HepG2 (cell line): ENCODE measurements around the gene CCNB1IP1. TPM values are rescaled to one million over a fixed set of nuclear protein-coding genes. Genes with fewer than 3 reads are reported as not detected.

Experiments used
- ATAC-seq: fragments of 200-7000 bp; cut with Tn5 transposase; 3 replicates; pipeline ENCODE4 v1.9.1; 2020; ENCODE audit warnings: mild to moderate bottlenecking, moderate library complexity
- BruUV-seq: library from RNA; stranded (reverse); fragments of 400-500 nt; replicated peaks from 2 replicates; lab custom pipeline; 2021; lab: Mats Ljungman, UMichigan
- CTCF ChIA-PET: fragments of 300-600 bp; formaldehyde crosslinking; extraction: SDS; loops from one replicate; lab custom pipeline; 2021; ENCODE audit warnings: low total read pairs, inconsistent platforms, low intra/inter-chr PET ratio; lab: Yijun Ruan, JAX
- POLR2A ChIA-PET: fragments of 350-600 bp; sonication (Branson Sonifier 250); formaldehyde crosslinking; loops from one replicate; lab custom pipeline; 2020; ENCODE audit warnings: antibody characterized with exemption, inconsistent platforms; lab: Yijun Ruan, JAX
- DNase-seq: peaks from one replicate; pipeline ENCODE4 v3.0.0-alpha.2; 2015; ENCODE audit warnings: low spot score
- FAIRE-seq: peaks from 3 replicates; lab custom pipeline; 2011; peaks lifted over from hg19 to GRCh38; lab: Jason Lieb, UNC
- H2AFZ ChIP-seq: one replicate; pipeline ENCODE4 v1.6.1; 2011; ENCODE audit warnings: low read length, inconsistent platforms
- H3K27ac ChIP-seq: fragments of 300-600 bp; 3 replicates; pipeline ENCODE4 v1.8.0; 2011; ENCODE audit warnings: mixed run types, mild to moderate bottlenecking, mixed read lengths, low read length, inconsistent platforms; ENCODE audit not compliant: insufficient read depth; ENCODE audit errors: extremely low read length
- H3K27me3 ChIP-seq, 2 experiments: fragments of 200-600 bp in 1 of 2; 2 replicates in 1 of 2; 3 replicates in 1 of 2; pipeline versions ENCODE4 v1.6.0 to v1.8.0; 2011; ENCODE audit warnings: low read length in 2 of 2, mild to moderate bottlenecking in 2 of 2, moderate library complexity in 2 of 2, inconsistent platforms in 1 of 2; ENCODE audit not compliant: insufficient read depth in 2 of 2, control insufficient read depth in 1 of 2
- H3K36me3 ChIP-seq, 2 experiments: fragments of 200-600 bp in 1 of 2; replicated peaks in 1 of 2; 2 replicates in 1 of 2; 3 replicates in 1 of 2; pipeline versions ENCODE4 v1.5.1 to v1.8.0; 2011; ENCODE audit warnings: low read length in 2 of 2, inconsistent platforms in 1 of 2; ENCODE audit not compliant: insufficient read depth in 2 of 2, control insufficient read depth in 1 of 2
- H3K4me1 ChIP-seq: 2 replicates; pipeline ENCODE4 v1.5.1; 2012; ENCODE audit warnings: low read length, inconsistent platforms; ENCODE audit not compliant: insufficient read depth
- H3K4me2 ChIP-seq: 2 replicates; pipeline ENCODE4 v1.6.0; 2011; ENCODE audit warnings: low read depth, low read length, inconsistent platforms
- H3K4me3 ChIP-seq, 3 experiments: fragments of 200-600 bp in 1 of 3; sonication (generic), shearing (Covaris generic) in 1 of 3; replicated peaks in 1 of 3; 2 replicates each; pipeline ENCODE4 v1.5.1; 2011 to 2016; ENCODE audit warnings: low read length in 3 of 3, inconsistent platforms in 2 of 3, low read depth in 2 of 3, mild to moderate bottlenecking in 2 of 3, control low read depth in 1 of 3, mixed read lengths in 1 of 3; ENCODE audit not compliant: insufficient read depth in 1 of 3
- H3K79me2 ChIP-seq: one replicate; pipeline ENCODE4 v1.6.1; 2011; ENCODE audit warnings: low read length, inconsistent platforms; ENCODE audit not compliant: insufficient read depth
- H3K9ac ChIP-seq: 2 replicates; pipeline ENCODE4 v1.6.0; 2011; ENCODE audit warnings: mild to moderate bottlenecking, low read depth, low read length, inconsistent platforms; ENCODE audit not compliant: insufficient read depth
- H3K9me3 ChIP-seq: 2 replicates; pipeline ENCODE4 v1.5.1; 2012; ENCODE audit warnings: mild to moderate bottlenecking, low read length
- H4K20me1 ChIP-seq: 2 replicates; pipeline ENCODE4 v1.6.0; 2011; ENCODE audit warnings: inconsistent platforms, mild to moderate bottlenecking, low read length, moderate library complexity; ENCODE audit not compliant: insufficient read depth
- GLI4 ChIP-seq: sonication (generic); formaldehyde crosslinking; IDR thresholded peaks from 2 replicates; pipeline ENCODE4 v1.5.1; 2020; ENCODE audit warnings: missing genetic modification reagents, mild to moderate bottlenecking, moderate library complexity, borderline replicate concordance
- SAFB2 ChIP-seq: sonication (generic); formaldehyde crosslinking; IDR thresholded peaks from 2 replicates; pipeline ENCODE4 v1.5.1; 2020; ENCODE audit warnings: missing genetic modification reagents, low read depth, mild to moderate bottlenecking, borderline replicate concordance
- SIX4 ChIP-seq: sonication (generic); formaldehyde crosslinking; IDR thresholded peaks from 2 replicates; pipeline ENCODE4 v1.4.0; 2020; ENCODE audit warnings: missing genetic modification reagents
- ZMYM4 ChIP-seq: sonication (generic); formaldehyde crosslinking; IDR thresholded peaks from 2 replicates; pipeline ENCODE4 v1.8.1; 2023; ENCODE audit warnings: mild to moderate bottlenecking, missing genetic modification reagents
- ZNF709 ChIP-seq: sonication (generic); formaldehyde crosslinking; IDR thresholded peaks from 2 replicates; pipeline ENCODE4 v1.5.0; 2020; ENCODE audit warnings: mild to moderate bottlenecking, missing genetic modification reagents
- WGBS: methylation state at CpG from one replicate; pipeline ENCODE4 v1.1.6; 2017; ENCODE audit warnings: low lambda C conversion rate; 5-methylcytosine and 5-hydroxymethylcytosine counted together
- in situ Hi-C: cut with HindIII; loops from 2 replicates; pipeline ENCODE4 v1.10.0; 2017; ENCODE audit warnings: low pct_unique_long_range_greater_than_20kb; ENCODE audit not compliant: extremely low pct_ligation_motif_present
- intact Hi-C: fragments of 100-400 bp; cut with micrococcal nuclease; formaldehyde crosslinking; loops from one replicate; pipeline ENCODE4 v1.10.0; 2022; ENCODE audit not compliant: unreplicated experiment
- polyA plus RNA-seq, 8 experiments: library from polyadenylated mRNA; depleted of rRNA in 3 of 8; stranded (reverse) in 7 of 8; unstranded in 1 of 8; fragments of >200 nt; fragmentation: Illumina TruSeq in 4 of 8; extraction: Trizol in 4 of 8; gene quantifications; 2 replicates each; pipeline versions ENCODE4 v1.2.1 to v1.2.3, GENCODE V29; 2011 to 2016; ENCODE audit warnings: low read depth in 4 of 8, missing spikeins in 1 of 8, mixed read lengths in 1 of 8; ENCODE audit not compliant: insufficient read depth in 1 of 8
- total RNA-seq, 5 experiments: library from RNA; depleted of rRNA; stranded (reverse); fragments of >200 nt; fragmentation: Illumina TruSeq; extraction: Trizol; gene quantifications; 2 replicates each; pipeline ENCODE4 v1.2.3, GENCODE V29; 2016; ENCODE audit warnings: low read depth in 1 of 5
- TF ChIP-seq, protein P1 (sequence below), 2 experiments: fragments of 450-650 bp in 1 of 2; sonication (generic) in 1 of 2; formaldehyde crosslinking in 1 of 2; IDR thresholded peaks; 2 replicates each; pipeline versions ENCODE4 v1.6.1 to v1.8.0; 2016 to 2022; ENCODE audit warnings: antibody characterized with exemption in 1 of 2, mild to moderate bottlenecking in 1 of 2, missing genetic modification reagents in 1 of 2
- TF ChIP-seq, protein P2 (sequence below): sonication (generic); formaldehyde crosslinking; IDR thresholded peaks from 2 replicates; pipeline ENCODE4 v1.4.0; 2020; ENCODE audit warnings: missing genetic modification reagents, borderline replicate concordance

Gene CCNB1IP1
- total and polyA plus RNA-seq, 2 of the 13 experiments (the other 11 are each of a cell fraction or from before 2014, with no cell fraction given) = 98.3 to 125 TPM

GRCh38 chr14:20382526-20382925, 49.4 kb upstream of the CCNB1IP1 start (continued):
- no peak for TF ChIP-seq ZMYM4 (CRISPR knock-in tag)

- ChIA-PET POLR2A (no interaction called here), CTCF (no interaction called here)
- Histone ChIP-seq H3K9me3 (no peaks in the 10 kb centered on the region), H3K9ac (no peak overlapping the region), H3K27me3 (no peaks in the 10 kb centered on the region), H3K4me2 (no peak overlapping the region), H2AFZ (no peak overlapping the region), H3K4me1 (peaks cover 8% of the 10 kb centered on the region), H3K36me3 (peaks cover 24 to 36% of the 10 kb centered on the region in 2 experiments; a peak in 4 of 5 replicates), H3K27ac (no peak overlapping the region), H3K79me2 (no peaks in the 10 kb centered on the region), H3K4me3 (no peak overlapping the region), H4K20me1 (no peaks in the 10 kb centered on the region)
- FAIRE-seq (no peak), ATAC-seq (no peak), DNase-seq (no peak)
- in situ Hi-C loops = no loop called here
- intact Hi-C loops = no loop called here
- 84% methylated on average over 7 of the region's 7 CpGs for WGBS
- no peak for TF ChIP-seq SIX4 (CRISPR knock-in tag)
- no peak for TF ChIP-seq ZNF709
- TF ChIP-seq, protein P1, sequence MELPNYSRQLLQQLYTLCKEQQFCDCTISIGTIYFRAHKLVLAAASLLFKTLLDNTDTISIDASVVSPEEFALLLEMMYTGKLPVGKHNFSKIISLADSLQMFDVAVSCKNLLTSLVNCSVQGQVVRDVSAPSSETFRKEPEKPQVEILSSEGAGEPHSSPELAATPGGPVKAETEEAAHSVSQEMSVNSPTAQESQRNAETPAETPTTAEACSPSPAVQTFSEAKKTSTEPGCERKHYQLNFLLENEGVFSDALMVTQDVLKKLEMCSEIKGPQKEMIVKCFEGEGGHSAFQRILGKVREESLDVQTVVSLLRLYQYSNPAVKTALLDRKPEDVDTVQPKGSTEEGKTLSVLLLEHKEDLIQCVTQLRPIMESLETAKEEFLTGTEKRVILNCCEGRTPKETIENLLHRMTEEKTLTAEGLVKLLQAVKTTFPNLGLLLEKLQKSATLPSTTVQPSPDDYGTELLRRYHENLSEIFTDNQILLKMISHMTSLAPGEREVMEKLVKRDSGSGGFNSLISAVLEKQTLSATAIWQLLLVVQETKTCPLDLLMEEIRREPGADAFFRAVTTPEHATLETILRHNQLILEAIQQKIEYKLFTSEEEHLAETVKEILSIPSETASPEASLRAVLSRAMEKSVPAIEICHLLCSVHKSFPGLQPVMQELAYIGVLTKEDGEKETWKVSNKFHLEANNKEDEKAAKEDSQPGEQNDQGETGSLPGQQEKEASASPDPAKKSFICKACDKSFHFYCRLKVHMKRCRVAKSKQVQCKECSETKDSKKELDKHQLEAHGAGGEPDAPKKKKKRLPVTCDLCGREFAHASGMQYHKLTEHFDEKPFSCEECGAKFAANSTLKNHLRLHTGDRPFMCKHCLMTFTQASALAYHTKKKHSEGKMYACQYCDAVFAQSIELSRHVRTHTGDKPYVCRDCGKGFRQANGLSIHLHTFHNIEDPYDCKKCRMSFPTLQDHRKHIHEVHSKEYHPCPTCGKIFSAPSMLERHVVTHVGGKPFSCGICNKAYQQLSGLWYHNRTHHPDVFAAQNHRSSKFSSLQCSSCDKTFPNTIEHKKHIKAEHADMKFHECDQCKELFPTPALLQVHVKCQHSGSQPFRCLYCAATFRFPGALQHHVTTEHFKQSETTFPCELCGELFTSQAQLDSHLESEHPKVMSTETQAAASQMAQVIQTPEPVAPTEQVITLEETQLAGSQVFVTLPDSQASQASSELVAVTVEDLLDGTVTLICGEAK (IDR thresholded peaks at IDR 0.05) = no peak
- TF ChIP-seq, protein P1 (CRISPR knock-in tag; IDR thresholded peaks at IDR 0.05) = no peak
- TF ChIP-seq SAFB2 (CRISPR knock-in tag) = no peak
- TF ChIP-seq, protein P2, sequence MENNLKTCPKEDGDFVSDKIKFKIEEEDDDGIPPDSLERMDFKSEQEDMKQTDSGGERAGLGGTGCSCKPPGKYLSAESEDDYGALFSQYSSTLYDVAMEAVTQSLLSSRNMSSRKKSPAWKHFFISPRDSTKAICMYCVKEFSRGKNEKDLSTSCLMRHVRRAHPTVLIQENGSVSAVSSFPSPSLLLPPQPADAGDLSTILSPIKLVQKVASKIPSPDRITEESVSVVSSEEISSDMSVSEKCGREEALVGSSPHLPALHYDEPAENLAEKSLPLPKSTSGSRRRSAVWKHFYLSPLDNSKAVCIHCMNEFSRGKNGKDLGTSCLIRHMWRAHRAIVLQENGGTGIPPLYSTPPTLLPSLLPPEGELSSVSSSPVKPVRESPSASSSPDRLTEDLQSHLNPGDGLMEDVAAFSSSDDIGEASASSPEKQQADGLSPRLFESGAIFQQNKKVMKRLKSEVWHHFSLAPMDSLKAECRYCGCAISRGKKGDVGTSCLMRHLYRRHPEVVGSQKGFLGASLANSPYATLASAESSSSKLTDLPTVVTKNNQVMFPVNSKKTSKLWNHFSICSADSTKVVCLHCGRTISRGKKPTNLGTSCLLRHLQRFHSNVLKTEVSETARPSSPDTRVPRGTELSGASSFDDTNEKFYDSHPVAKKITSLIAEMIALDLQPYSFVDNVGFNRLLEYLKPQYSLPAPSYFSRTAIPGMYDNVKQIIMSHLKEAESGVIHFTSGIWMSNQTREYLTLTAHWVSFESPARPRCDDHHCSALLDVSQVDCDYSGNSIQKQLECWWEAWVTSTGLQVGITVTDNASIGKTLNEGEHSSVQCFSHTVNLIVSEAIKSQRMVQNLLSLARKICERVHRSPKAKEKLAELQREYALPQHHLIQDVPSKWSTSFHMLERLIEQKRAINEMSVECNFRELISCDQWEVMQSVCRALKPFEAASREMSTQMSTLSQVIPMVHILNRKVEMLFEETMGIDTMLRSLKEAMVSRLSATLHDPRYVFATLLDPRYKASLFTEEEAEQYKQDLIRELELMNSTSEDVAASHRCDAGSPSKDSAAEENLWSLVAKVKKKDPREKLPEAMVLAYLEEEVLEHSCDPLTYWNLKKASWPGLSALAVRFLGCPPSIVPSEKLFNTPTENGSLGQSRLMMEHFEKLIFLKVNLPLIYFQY (CRISPR knock-in tag) = no peak
- no peak for TF ChIP-seq GLI4 (CRISPR knock-in tag)
- BruUV-seq = no TSS peak
These were observed 48.3 kb upstream of the CCNB1IP1 start for GRCh38 chr14:20381341-20381740.
